GM12801 (cell line): ENCODE data around the gene VIPR2.

Experiments
- CTCF ChIP-seq: IDR thresholded peaks from one replicate; pipeline ENCODE4 v1.5.1; 2011; ENCODE audit warnings: control low read depth; ENCODE audit not compliant: insufficient read length; ENCODE audit errors: extremely low read depth

VIPR2 gene

DNA sequence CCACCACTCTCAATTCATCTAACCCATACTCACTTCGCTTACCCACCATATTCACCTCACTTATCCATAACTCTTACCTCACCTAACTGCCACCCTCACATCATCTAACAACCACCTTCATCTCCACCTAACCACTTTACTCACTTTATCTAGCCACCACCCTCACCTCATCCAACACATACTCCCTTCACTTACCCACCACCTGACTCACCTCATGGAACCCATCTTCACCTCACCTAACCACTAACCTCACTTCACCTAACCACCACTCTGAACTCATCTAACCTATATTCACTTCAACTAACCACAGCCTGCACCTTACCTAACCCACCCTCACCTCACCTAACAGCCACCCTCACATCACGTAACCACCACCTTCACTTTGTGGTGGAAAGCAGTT is 84.2 kb downstream of the VIPR2 start:
- no peak for TF ChIP-seq CTCF

GRCh38 chr7:159059629-159060028 is 85.0 kb downstream of the VIPR2 start:
- no peak for TF ChIP-seq CTCF

DNA sequence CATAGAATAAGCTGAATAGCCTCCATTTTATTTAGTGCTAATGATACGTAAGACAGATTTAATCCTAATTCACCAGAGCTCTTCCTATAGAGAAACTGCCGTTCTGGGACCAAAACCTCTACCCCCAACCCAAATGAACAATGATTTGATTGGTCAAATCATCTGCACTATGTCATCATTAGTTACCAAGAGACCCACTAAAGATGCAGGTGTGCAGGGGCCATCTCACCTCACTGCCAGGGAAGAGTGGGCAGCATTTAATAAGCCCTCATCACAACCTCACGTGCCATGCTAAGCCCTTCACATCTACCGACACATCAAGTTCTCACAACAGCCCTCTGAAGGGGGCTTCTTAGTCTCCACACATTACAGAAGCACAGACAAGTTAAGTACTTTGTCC is 87.0 kb downstream of the VIPR2 start:
- no peak for TF ChIP-seq CTCF

- no peak for TF ChIP-seq CTCF
Measured at GRCh38 chr7:159056737-159057136, 87.9 kb downstream of the VIPR2 start.

GRCh38 chr7:159051916-159052315 is 92.8 kb downstream of the VIPR2 start:
- no peak for TF ChIP-seq CTCF

DNA sequence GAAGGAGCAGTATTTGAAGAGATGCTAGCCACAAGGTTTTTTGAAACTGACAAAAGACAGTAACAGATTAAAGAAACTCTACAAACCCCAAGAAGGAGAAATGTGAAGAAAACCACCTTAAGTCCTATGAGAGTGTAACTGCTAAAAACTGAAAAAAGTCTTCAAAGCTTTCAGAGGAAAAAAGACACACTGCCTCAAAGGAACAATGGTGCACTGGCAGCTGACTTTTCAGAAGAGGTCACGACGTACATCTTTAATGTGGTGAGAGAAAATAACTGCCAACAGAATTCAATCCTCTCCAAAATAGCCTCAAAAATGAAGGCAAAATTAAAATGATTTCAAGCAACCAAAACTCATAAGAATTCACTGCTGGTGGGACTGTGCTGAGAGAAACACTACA is 94.0 kb downstream of the VIPR2 start:
- no peak for TF ChIP-seq CTCF

DNA sequence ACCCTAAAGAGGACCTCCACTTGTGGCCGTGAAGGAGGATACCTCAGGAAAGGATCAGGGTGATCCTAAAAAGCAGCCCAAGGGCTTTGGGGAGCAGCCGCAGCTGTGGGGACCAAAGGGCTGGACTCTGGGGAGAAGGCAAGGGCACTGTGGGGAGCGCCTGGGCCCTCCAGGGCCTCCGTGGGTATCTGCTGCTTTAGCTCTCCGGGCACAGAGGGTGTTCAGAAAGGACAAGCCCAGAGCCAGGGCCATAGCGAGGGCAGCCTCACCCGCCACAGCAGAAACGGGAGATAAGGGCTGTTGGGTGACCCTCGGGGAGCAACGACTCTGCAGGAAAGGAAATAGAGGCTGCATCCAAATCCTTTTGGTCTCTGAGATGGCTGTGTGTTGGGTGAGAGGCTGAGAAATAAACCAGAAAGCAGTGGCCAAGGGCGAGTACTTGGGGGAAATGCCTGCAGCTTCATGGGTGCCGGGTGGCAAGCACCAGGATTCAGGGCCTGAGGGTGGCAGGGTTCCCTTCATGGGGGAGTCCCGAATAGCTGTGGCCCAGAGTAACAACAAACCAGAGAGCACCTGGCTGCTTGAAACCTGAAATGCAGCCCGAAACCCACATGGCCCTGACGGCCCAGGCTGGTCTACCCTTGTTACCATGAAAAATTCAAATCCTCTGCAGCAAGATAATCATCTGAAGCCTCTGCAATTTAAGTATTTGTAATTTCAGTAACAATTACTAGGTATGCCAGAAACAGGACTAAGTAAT is 95.2 kb downstream of the VIPR2 start:
- TF ChIP-seq CTCF = no peak
